ENCODE data around the gene ZNF432.
A peak's percentile ranks its signal among the peaks of the same experiment; 100 is the strongest.
"Not testable (repeated sequence)": the region's sequence is repeated elsewhere in the genome, so short reads cannot be mapped to it uniquely, and the experiment has no call there.

The ZNF432 gene

GRCh38 chr19:52066258-52066863, 17.7 kb upstream of the ZNF432 start:
- no peak for TF ChIP-seq CTCF (IDR thresholded peaks at IDR 0.05; ENCODE audit: low read depth, low read length)
- H3K4me3 ChIP-seq (ENCODE audit: low read depth, low read length): no peak overlapping the region

GRCh38 chr19:52065399-52065798, 16.8 kb upstream of the ZNF432 start:
- TF ChIP-seq CTCF (IDR thresholded peaks at IDR 0.05; ENCODE audit: low read depth, low read length): no peak
- no peak overlapping the region for H3K4me3 ChIP-seq (ENCODE audit: low read depth, low read length)

GRCh38 chr19:52056480-52056879, 7.8 kb upstream of the ZNF432 start:
- not testable (repeated sequence) for H3K4me3 ChIP-seq (ENCODE audit: low read depth, low read length)

- H3K4me3 ChIP-seq (ENCODE audit: low read depth, low read length): not testable (repeated sequence)
These were observed 3.1 kb upstream of the ZNF432 start for GRCh38 chr19:52051736-52052135.

GRCh38 chr19:52039169-52039568, 9.5 kb downstream of the ZNF432 start:
- H3K4me3 ChIP-seq (ENCODE audit: low read depth, low read length): no peak overlapping the region
- no peak for TF ChIP-seq CTCF (IDR thresholded peaks at IDR 0.05; ENCODE audit: low read depth, low read length)

GRCh38 chr19:52034051-52034728, 14.4 kb downstream of the ZNF432 start:
- H3K4me3 ChIP-seq (ENCODE audit: low read depth, low read length): no peak overlapping the region
- no peak for TF ChIP-seq CTCF (IDR thresholded peaks at IDR 0.05; ENCODE audit: low read depth, low read length)

GRCh38 chr19:52028780-52029123, 19.9 kb downstream of the ZNF432 start:
- peak overlapping the region; percentile 92 for H3K4me3 ChIP-seq (ENCODE audit: low read depth, low read length)
- no peak for TF ChIP-seq CTCF (IDR thresholded peaks at IDR 0.05; ENCODE audit: low read depth, low read length)

GRCh38 chr19:52028027-52028779, 20.4 kb downstream of the ZNF432 start, which contains the start of gene ZNF614:
ZNF614 (minus strand) TSS chr19:52028379; CDS start chr19:52025745, 2,634 bp downstream.
- peak within 1 kb of the TSS; percentile 92 for H3K4me3 ChIP-seq (ENCODE audit: low read depth, low read length)

GRCh38 chr19:52026255-52026990, 22.2 kb downstream of the ZNF432 start:
- not testable (repeated sequence) for H3K4me3 ChIP-seq (ENCODE audit: low read depth, low read length)

More at GRCh38 chr19:52028027-52028779, 20.4 kb downstream of the ZNF432 start, which contains the start of gene ZNF614:
- no peak for TF ChIP-seq CTCF (IDR thresholded peaks at IDR 0.05; ENCODE audit: low read depth, low read length)

GRCh38 chr19:52024478-52024877, 24.2 kb downstream of the ZNF432 start:
- H3K4me3 ChIP-seq (ENCODE audit: low read depth, low read length): not testable (repeated sequence)
